Measurements from ENCODE around the gene TRPV3.

- TF ChIP-seq CTCF (optimal IDR thresholded peaks at IDR 0.05 in 1 of 3, IDR thresholded peaks at IDR 0.05 in 1 of 3, conservative IDR thresholded peaks at IDR 0.05 in 1 of 3; ENCODE audit: extremely low read depth in 1 of 3, insufficient read depth in 2 of 3, low read length in 3 of 3) (no peak), EZH2 (IDR thresholded peaks at IDR 0.05; ENCODE audit: low read length) (no peak)
These were observed 36.6 kb upstream of the TRPV3 start for GRCh38 chr17:3594051-3594800.

Data from keratinocyte (primary cell).